ENCODE measurements around the gene SLCO4A1. TPM values are rescaled to one million over a fixed set of nuclear protein-coding genes. Genes with fewer than 3 reads are reported as not detected.

Gene SLCO4A1
- total RNA-seq, 1 experiment from 2014 or later, result 161 TPM

- Histone ChIP-seq H2AFZ (ENCODE audit: low read length) (peak overlapping the region; percentile 64; the same call in 1 of the 2 replicates), H3K9ac (ENCODE audit: low read length) (peak overlapping the region; percentile 84), H3K36me3 (ENCODE audit: low read depth, low read length) (no peaks in the 10 kb centered on the region), H3K4me1 (ENCODE audit: insufficient read depth, low read length) (peaks cover 40% of the 10 kb centered on the region), H3K27ac (ENCODE audit: low read length) (peak overlapping the region; percentile 97), H3K9me2 (replicated peaks; ENCODE audit: low read length) (no peaks in the 10 kb centered on the region), H3K27me3 (ENCODE audit: low read length) (no peaks in the 10 kb centered on the region), H3K79me2 (ENCODE audit: low read length) (no peaks in the 10 kb centered on the region), H3F3A (ENCODE audit: low read length, unreplicated experiment) (peaks cover 6% of the 10 kb centered on the region), H3K4me2 (ENCODE audit: low read length) (peak overlapping the region; percentile 70), H3K4me3 (ENCODE audit: low read length) (0 out of 2 replicates have a peak overlapping the region, but pooled peaks have one; percentile 3), H4K20me1 (ENCODE audit: low read length) (no peaks in the 10 kb centered on the region), H3K9me3 (ENCODE audit: low read length) (no peaks in the 10 kb centered on the region)
- TF ChIP-seq EZH2 (IDR thresholded peaks at IDR 0.05; ENCODE audit: low read length, unreplicated experiment) (no peak), EZH2phosphoT487 (IDR thresholded peaks at IDR 0.05; ENCODE audit: borderline replicate concordance, low read length) (no peak)
- TF ChIP-seq, protein P1, sequence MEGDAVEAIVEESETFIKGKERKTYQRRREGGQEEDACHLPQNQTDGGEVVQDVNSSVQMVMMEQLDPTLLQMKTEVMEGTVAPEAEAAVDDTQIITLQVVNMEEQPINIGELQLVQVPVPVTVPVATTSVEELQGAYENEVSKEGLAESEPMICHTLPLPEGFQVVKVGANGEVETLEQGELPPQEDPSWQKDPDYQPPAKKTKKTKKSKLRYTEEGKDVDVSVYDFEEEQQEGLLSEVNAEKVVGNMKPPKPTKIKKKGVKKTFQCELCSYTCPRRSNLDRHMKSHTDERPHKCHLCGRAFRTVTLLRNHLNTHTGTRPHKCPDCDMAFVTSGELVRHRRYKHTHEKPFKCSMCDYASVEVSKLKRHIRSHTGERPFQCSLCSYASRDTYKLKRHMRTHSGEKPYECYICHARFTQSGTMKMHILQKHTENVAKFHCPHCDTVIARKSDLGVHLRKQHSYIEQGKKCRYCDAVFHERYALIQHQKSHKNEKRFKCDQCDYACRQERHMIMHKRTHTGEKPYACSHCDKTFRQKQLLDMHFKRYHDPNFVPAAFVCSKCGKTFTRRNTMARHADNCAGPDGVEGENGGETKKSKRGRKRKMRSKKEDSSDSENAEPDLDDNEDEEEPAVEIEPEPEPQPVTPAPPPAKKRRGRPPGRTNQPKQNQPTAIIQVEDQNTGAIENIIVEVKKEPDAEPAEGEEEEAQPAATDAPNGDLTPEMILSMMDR (conservative IDR thresholded peaks at IDR 0.05; ENCODE audit: low read depth, low read length), result no peak
- CTCF ChIA-PET, result interaction anchor here (0.6 to 1.9 kb wide), 5 partner anchors 16 to 90 kb away, joined by 3 to 13 read pairs (median 4); no protein-coding TSS in a partner anchor
- peak; percentile 99 for DNase-seq
- peak; percentile 55 for ATAC-seq
- POLR2A ChIA-PET (ENCODE audit: unreplicated experiment), result interaction anchor here (0.6 to 1.4 kb wide), 3 partner anchors 18 to 90 kb away, joined by 3 to 10 read pairs (median 4); no protein-coding TSS in a partner anchor
- BruUV-seq (replicated peaks), result no TSS peak
- intact Hi-C loops (cut with micrococcal nuclease), result loop anchor here (1.0 kb wide), 1 partner anchor 36 kb away; no protein-coding TSS in a partner anchor
These were observed 62.1 kb downstream of the SLCO4A1 start for GRCh38 chr20:62704341-62704948.

GRCh38 chr20:62705627-62706026 lies 63.3 kb downstream of the SLCO4A1 start:
- Histone ChIP-seq H3F3A (ENCODE audit: low read length, unreplicated experiment) (peaks cover 6% of the 10 kb centered on the region), H3K27me3 (ENCODE audit: low read length) (0 out of 2 replicates have a peak, but pooled peaks cover 3% of the 10 kb centered on the region), H3K9me2 (replicated peaks; ENCODE audit: low read length) (no peaks in the 10 kb centered on the region), H3K4me1 (ENCODE audit: insufficient read depth, low read length) (peaks cover 42% of the 10 kb centered on the region), H3K27ac (ENCODE audit: low read length) (no peak overlapping the region), H3K36me3 (ENCODE audit: low read depth, low read length) (no peaks in the 10 kb centered on the region), H3K4me2 (ENCODE audit: low read length) (no peak overlapping the region), H3K4me3 (ENCODE audit: low read length) (no peak overlapping the region), H3K9ac (ENCODE audit: low read length) (no peak overlapping the region), H3K9me3 (ENCODE audit: low read length) (no peaks in the 10 kb centered on the region), H4K20me1 (ENCODE audit: low read length) (no peaks in the 10 kb centered on the region), H3K79me2 (ENCODE audit: low read length) (0 out of 2 replicates have a peak, but pooled peaks cover 4% of the 10 kb centered on the region), H2AFZ (ENCODE audit: low read length) (no peak overlapping the region)
- no peak for DNase-seq
- intact Hi-C loops (cut with micrococcal nuclease), result no loop called here
- CTCF ChIA-PET, result interaction anchor here (1.2 kb wide), 1 partner anchor 19 kb away, joined by 5 read pairs; no protein-coding TSS in a partner anchor
- BruUV-seq (replicated peaks), result no TSS peak
- ATAC-seq, result no peak
- POLR2A ChIA-PET (ENCODE audit: unreplicated experiment), result no interaction called here
- TF ChIP-seq, protein P1 (conservative IDR thresholded peaks at IDR 0.05; ENCODE audit: low read depth, low read length), result no peak
- no peak for TF ChIP-seq EZH2phosphoT487 (IDR thresholded peaks at IDR 0.05; ENCODE audit: borderline replicate concordance, low read length)
- no peak for TF ChIP-seq EZH2 (IDR thresholded peaks at IDR 0.05; ENCODE audit: low read length, unreplicated experiment)

DNA sequence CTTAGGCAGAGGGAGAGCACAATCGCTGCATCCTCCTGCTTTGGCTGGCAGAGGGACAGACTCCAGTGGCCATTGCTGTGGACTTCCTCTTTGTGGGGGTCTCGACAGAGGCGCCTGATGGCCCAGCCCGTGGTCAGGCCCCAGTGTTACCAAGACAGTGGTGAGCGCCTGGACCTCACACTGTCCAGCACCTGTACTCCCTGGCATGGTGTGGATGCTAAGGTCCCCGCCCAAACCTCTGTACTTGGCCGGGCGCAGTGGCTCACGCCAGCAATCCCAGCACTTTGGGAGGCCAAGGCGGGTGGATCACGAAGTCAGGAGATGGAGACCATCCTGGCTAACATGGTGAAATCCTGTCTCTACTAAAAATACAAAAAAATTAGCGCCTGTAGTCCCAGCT lies 64.0 kb downstream of the SLCO4A1 start:
- ChIA-PET POLR2A (ENCODE audit: unreplicated experiment) (no interaction called here), CTCF (interaction anchor here (1.2 kb wide), 1 partner anchor 20 kb away, joined by 5 read pairs; no protein-coding TSS in a partner anchor)
- no peak overlapping the region for H2AFZ ChIP-seq (ENCODE audit: low read length)
- H4K20me1 ChIP-seq (ENCODE audit: low read length), result no peaks in the 10 kb centered on the region
- TF ChIP-seq, protein P1 (conservative IDR thresholded peaks at IDR 0.05; ENCODE audit: low read depth, low read length), result no peak
- no peak for TF ChIP-seq EZH2phosphoT487 (IDR thresholded peaks at IDR 0.05; ENCODE audit: borderline replicate concordance, low read length)
- no peak for TF ChIP-seq EZH2 (IDR thresholded peaks at IDR 0.05; ENCODE audit: low read length, unreplicated experiment)
- ATAC-seq (no peak), DNase-seq (no peak)
- H3K27ac ChIP-seq (ENCODE audit: low read length), result no peak overlapping the region
- intact Hi-C loops (cut with micrococcal nuclease), result no loop called here
- 0 out of 2 replicates have a peak, but pooled peaks cover 3% of the 10 kb centered on the region for H3K27me3 ChIP-seq (ENCODE audit: low read length)
- H3K79me2 ChIP-seq (ENCODE audit: low read length), result 0 out of 2 replicates have a peak, but pooled peaks cover 4% of the 10 kb centered on the region
- peaks cover 6% of the 10 kb centered on the region for H3F3A ChIP-seq (ENCODE audit: low read length, unreplicated experiment)
- peaks cover 48% of the 10 kb centered on the region for H3K4me1 ChIP-seq (ENCODE audit: insufficient read depth, low read length)
- no peak overlapping the region for H3K4me3 ChIP-seq (ENCODE audit: low read length)
- H3K9me2 ChIP-seq (replicated peaks; ENCODE audit: low read length), result no peaks in the 10 kb centered on the region
- no peak overlapping the region for H3K4me2 ChIP-seq (ENCODE audit: low read length)
- no TSS peak for BruUV-seq (replicated peaks)
- no peaks in the 10 kb centered on the region for H3K36me3 ChIP-seq (ENCODE audit: low read depth, low read length)
- no peak overlapping the region for H3K9ac ChIP-seq (ENCODE audit: low read length)
- no peaks in the 10 kb centered on the region for H3K9me3 ChIP-seq (ENCODE audit: low read length)
